ENCODE measurements around the gene TBC1D12. TPM values are rescaled to one million over a fixed set of nuclear protein-coding genes. Genes with fewer than 3 reads are reported as not detected.
A peak's percentile ranks its signal among the peaks of the same experiment; 100 is the strongest.

The TBC1D12 gene
- total and polyA plus RNA-seq, 8 donors, result 4.1 to 9.2 (median 5.5) TPM

DNA sequence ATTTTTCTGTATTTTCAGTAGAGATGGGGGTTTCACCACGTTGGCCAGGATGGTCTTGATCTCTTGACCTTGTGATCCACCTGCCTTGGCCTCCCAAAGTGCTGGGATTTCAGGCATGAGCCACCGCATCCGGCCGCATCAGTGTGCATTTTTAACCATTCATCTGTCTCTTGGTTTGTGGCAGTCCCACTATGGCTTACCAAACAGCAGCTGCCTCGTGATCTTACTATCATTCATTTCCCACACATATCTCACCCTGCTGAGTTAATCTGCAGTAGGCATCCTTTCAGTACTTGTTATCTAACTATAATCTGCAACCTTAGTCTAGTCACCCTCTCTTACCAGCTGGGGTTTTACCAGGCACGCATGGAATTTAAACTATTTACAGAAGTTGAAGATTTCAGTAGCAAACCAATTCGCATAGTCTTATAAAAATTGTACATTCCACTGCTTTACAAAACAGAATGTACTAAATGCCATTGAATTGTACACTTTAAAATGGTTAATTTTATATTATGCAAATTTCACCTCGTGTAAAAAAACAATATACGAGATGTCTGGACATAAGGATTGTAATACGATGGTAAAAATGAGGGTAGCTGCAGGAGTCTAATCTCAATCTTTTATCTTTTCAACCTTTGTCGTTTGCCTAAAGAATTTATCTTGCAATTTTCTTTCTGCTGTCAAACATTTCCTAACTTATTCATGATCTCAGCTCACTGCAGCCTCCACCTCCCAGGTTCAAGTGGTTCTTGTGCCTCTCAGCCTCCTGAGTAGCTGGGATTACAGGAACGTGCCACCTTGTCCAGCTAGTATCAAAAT is 4.6 kb upstream of the TBC1D12 start:
- FAIRE-seq (no peak), ATAC-seq (no peak), DNase-seq (no peak)
- Histone ChIP-seq H3K27ac (no peak overlapping the region), H3K36me3 (no peaks in the 10 kb centered on the region), H3K4me3 (no peak overlapping the region), H3K27me3 (no peaks in the 10 kb centered on the region), H3K9me3 (no peaks in the 10 kb centered on the region), H3K4me1 (no peaks in the 10 kb centered on the region)
- intact Hi-C loops (cut with DNase I), result no loop called here
- TF ChIP-seq CTCF (IDR thresholded peaks at IDR 0.05), result no peak
- 32 to 34% methylated on average over 12 of the region's 12 CpGs for WGBS, 2 donors

GRCh38 chr10:94398762-94399161 is 3.6 kb upstream of the TBC1D12 start:
- Histone ChIP-seq H3K9me3 (no peaks in the 10 kb centered on the region), H3K36me3 (no peaks in the 10 kb centered on the region), H3K4me1 (no peaks in the 10 kb centered on the region), H3K27me3 (no peaks in the 10 kb centered on the region), H3K27ac (no peak overlapping the region), H3K4me3 (no peak overlapping the region)
- intact Hi-C loops (cut with DNase I), result no loop called here
- 85 to 89% methylated on average over 6 of the region's 6 CpGs for WGBS, 2 donors
- DNase-seq (no peak), ATAC-seq (no peak), FAIRE-seq (no peak)
- no peak for TF ChIP-seq CTCF (IDR thresholded peaks at IDR 0.05)

DNA sequence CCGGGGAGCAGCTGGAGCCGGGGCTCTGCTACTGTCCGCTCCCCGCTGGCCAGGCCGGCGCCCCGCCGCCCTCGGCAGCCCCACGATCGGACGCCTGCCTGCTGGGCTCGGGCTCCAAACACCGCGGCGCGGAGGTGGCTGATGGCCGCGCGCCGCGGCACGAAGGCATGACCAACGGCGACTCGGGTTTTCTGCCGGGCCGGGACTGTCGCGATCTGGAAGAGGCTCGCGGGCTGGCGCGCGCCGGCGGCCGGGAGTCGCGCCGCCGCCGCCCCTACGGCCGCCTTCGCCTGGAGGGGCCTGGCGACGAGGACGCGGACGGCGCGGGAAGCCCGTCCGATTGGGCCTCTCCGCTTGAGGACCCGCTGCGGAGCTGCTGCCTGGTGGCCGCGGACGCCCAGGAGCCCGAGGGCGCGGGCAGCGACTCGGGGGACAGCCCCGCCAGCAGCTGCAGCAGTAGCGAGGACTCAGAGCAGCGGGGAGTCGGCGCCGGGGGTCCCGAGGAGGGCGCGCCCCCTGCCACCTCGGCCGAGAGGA is 570 bp downstream of the TBC1D12 start:
- DNase-seq (peak in 5 of 6 donors; percentile 16 to 80 (median 40)), FAIRE-seq (no peak), ATAC-seq (peak; percentile 30 to 61 (median 44))
- peaks cover 4 to 14% (median 10%) of the 10 kb centered on the region in 3 donors for H3K4me1 ChIP-seq
- H3K27me3 ChIP-seq, result no peaks in the 10 kb centered on the region
- peak overlapping the region; percentile 93 to 97 (median 96) for H3K27ac ChIP-seq
- H3K36me3 ChIP-seq, result no peaks in the 10 kb centered on the region
- H3K4me3 ChIP-seq, result peak overlapping the region; percentile 62 to 90 (median 82)
- no peaks in the 10 kb centered on the region for H3K9me3 ChIP-seq
- 0% methylated on average over 69 to 77 of the region's 77 CpGs for WGBS, 2 donors
- no peak for TF ChIP-seq CTCF (IDR thresholded peaks at IDR 0.05)
- intact Hi-C loops (cut with DNase I), result no loop called here

- FAIRE-seq, result no peak
- intact Hi-C loops (cut with DNase I), result no loop called here
- no peak for TF ChIP-seq CTCF (IDR thresholded peaks at IDR 0.05)
These were observed 1.3 kb downstream of the TBC1D12 start for GRCh38 chr10:94403380-94404213.

More at GRCh38 chr10:94403380-94404213, 1.3 kb downstream of the TBC1D12 start:
- 0 to 1% methylated on average over 43 to 51 of the region's 51 CpGs for WGBS, 2 donors
- DNase-seq (peak; percentile 54 to 84 (median 72)), ATAC-seq (peak; percentile 45 to 73 (median 60))
- Histone ChIP-seq H3K27me3 (no peaks in the 10 kb centered on the region), H3K4me1 (peaks cover 9 to 17% (median 10%) of the 10 kb centered on the region in 3 donors), H3K9me3 (no peaks in the 10 kb centered on the region), H3K27ac (peak overlapping the region; percentile 93 to 97 (median 96)), H3K36me3 (no peaks in the 10 kb centered on the region), H3K4me3 (peak overlapping the region; percentile 62 to 90 (median 82))
